HEK293 (cell line): Measurements from ENCODE around the gene CDH26.

Experiments
- CTCF ChIA-PET: fragments of 350-600 bp; formaldehyde crosslinking; extraction: SDS; loops from one replicate; lab custom pipeline; 2021; ENCODE audit warnings: antibody characterized with exemption; lab: Yijun Ruan, JAX
- POLR2A ChIA-PET: fragments of 300-600 bp; formaldehyde crosslinking; extraction: SDS; loops from one replicate; lab custom pipeline; 2020; ENCODE audit warnings: antibody characterized with exemption, inconsistent platforms; lab: Yijun Ruan, JAX
- H3K27ac ChIP-seq: fragments of 200-500 bp; sonication (Bioruptor generic); 2 replicates; pipeline ENCODE4 v1.5.1; 2014; ENCODE audit warnings: low read depth, low read length, control low read depth, inconsistent platforms; ENCODE audit errors: extremely low read depth
- H3K36me3 ChIP-seq, 2 experiments: fragments of 200-500 bp in 1 of 2; sonication (Bioruptor generic) in 1 of 2; 1 replicate in 1 of 2; 2 replicates in 1 of 2; pipeline ENCODE4 v1.5.1; 2014 to 2017; ENCODE audit warnings: inconsistent platforms in 2 of 2, low read length in 2 of 2; ENCODE audit not compliant: control insufficient read depth in 2 of 2, insufficient read depth in 1 of 2
- H3K4me1 ChIP-seq: fragments of 200-500 bp; sonication (Bioruptor generic); 2 replicates; pipeline ENCODE4 v1.5.1; 2014; ENCODE audit warnings: mild to moderate bottlenecking, low read length, inconsistent platforms; ENCODE audit not compliant: control insufficient read depth, insufficient read depth
- H3K4me3 ChIP-seq: 2 replicates; pipeline ENCODE4 v1.5.1; 2011; ENCODE audit warnings: low read depth, mild to moderate bottlenecking, control low read depth, low read length, moderate library complexity
- H3K9me3 ChIP-seq: fragments of 200-500 bp; sonication (Bioruptor generic); 2 replicates; pipeline ENCODE4 v1.5.1; 2014; ENCODE audit warnings: low read depth, low read length, inconsistent platforms; ENCODE audit not compliant: control insufficient read depth, insufficient read depth
- GLI2 ChIP-seq: fragments of 450-650 bp; formaldehyde crosslinking; IDR thresholded peaks from 2 replicates; pipeline ENCODE4; 2017; ENCODE audit warnings: missing biosample characterization, missing genetic modification characterization, low read depth, borderline replicate concordance
- GLIS1 ChIP-seq: fragments of 450-650 bp; formaldehyde crosslinking; IDR thresholded peaks from 2 replicates; pipeline ENCODE4 v1.5.1; 2016; ENCODE audit warnings: missing biosample characterization, missing genetic modification characterization
- GLIS2 ChIP-seq: fragments of 450-650 bp; formaldehyde crosslinking; IDR thresholded peaks from 2 replicates; pipeline ENCODE4 v1.5.1; 2016; ENCODE audit warnings: missing biosample characterization, missing genetic modification characterization
- KLF7 ChIP-seq: fragments of 450-650 bp; formaldehyde crosslinking; IDR thresholded peaks from 2 replicates; pipeline ENCODE4 v1.5.1; 2016; ENCODE audit warnings: missing biosample characterization, missing genetic modification characterization, borderline replicate concordance
- TCF7L2 ChIP-seq: IDR thresholded peaks from 2 replicates; pipeline ENCODE4 v1.6.1; 2011; ENCODE audit warnings: low read depth, mild to moderate bottlenecking, inconsistent platforms, low read length, moderate library complexity, borderline replicate concordance
- ZFP69B ChIP-seq: fragments of 450-650 bp; formaldehyde crosslinking; IDR thresholded peaks from 2 replicates; pipeline ENCODE4 v1.5.1; 2016; ENCODE audit warnings: missing biosample characterization, missing genetic modification characterization
- ZNF16 ChIP-seq: fragments of 450-650 bp; formaldehyde crosslinking; IDR thresholded peaks from 2 replicates; pipeline ENCODE4 v1.5.1; 2016; ENCODE audit warnings: low read depth, missing biosample characterization, missing genetic modification characterization
- ZNF214 ChIP-seq: fragments of 450-650 bp; formaldehyde crosslinking; IDR thresholded peaks from 2 replicates; pipeline ENCODE4 v1.5.1; 2017; ENCODE audit warnings: missing biosample characterization, mild to moderate bottlenecking, missing genetic modification characterization, borderline replicate concordance
- ZNF311 ChIP-seq: fragments of 450-650 bp; formaldehyde crosslinking; IDR thresholded peaks from 2 replicates; pipeline ENCODE4 v1.5.1; 2017; ENCODE audit warnings: missing biosample characterization, missing genetic modification characterization, borderline replicate concordance
- ZNF335 ChIP-seq: fragments of 450-650 bp; formaldehyde crosslinking; conservative IDR thresholded peaks from 2 replicates; pipeline ENCODE4 v1.5.1; 2016; ENCODE audit warnings: missing biosample characterization, missing genetic modification characterization
- ZNF350 ChIP-seq: fragments of 450-650 bp; formaldehyde crosslinking; IDR thresholded peaks from 2 replicates; pipeline ENCODE4 v1.5.0; 2017; ENCODE audit warnings: missing biosample characterization, mild to moderate bottlenecking, missing genetic modification characterization
- ZNF510 ChIP-seq: fragments of 450-650 bp; formaldehyde crosslinking; IDR thresholded peaks from 2 replicates; pipeline ENCODE4 v1.5.1; 2018; ENCODE audit warnings: mild to moderate bottlenecking, missing genetic modification characterization, missing biosample characterization; ENCODE audit not compliant: insufficient replicate concordance
- ZNF600 ChIP-seq: fragments of 450-650 bp; formaldehyde crosslinking; IDR thresholded peaks from 2 replicates; pipeline ENCODE4 v1.5.1; 2016; ENCODE audit warnings: missing biosample characterization, missing genetic modification characterization
- ZNF664 ChIP-seq: fragments of 450-650 bp; formaldehyde crosslinking; IDR thresholded peaks from 2 replicates; pipeline ENCODE4 v1.5.1; 2016; ENCODE audit warnings: missing biosample characterization, missing genetic modification characterization
- ZNF747 ChIP-seq: fragments of 450-650 bp; formaldehyde crosslinking; IDR thresholded peaks from 2 replicates; pipeline ENCODE4 v1.5.1; 2016; ENCODE audit warnings: missing biosample characterization, missing genetic modification characterization
- TF ChIP-seq, protein P1 (sequence below): fragments of 450-650 bp; formaldehyde crosslinking; IDR thresholded peaks from 2 replicates; pipeline ENCODE4 v1.5.1; 2016; ENCODE audit warnings: missing biosample characterization, missing genetic modification characterization
- TF ChIP-seq, protein P2 (sequence below): fragments of 450-650 bp; formaldehyde crosslinking; IDR thresholded peaks from 2 replicates; pipeline ENCODE4 v1.5.1; 2016; ENCODE audit warnings: missing biosample characterization, missing genetic modification characterization
- TF ChIP-seq, protein P3 (sequence below): fragments of 450-650 bp; formaldehyde crosslinking; IDR thresholded peaks from 2 replicates; pipeline ENCODE4 v1.5.1; 2016; ENCODE audit warnings: missing biosample characterization, missing genetic modification characterization, low read depth
- TF ChIP-seq, protein P4 (sequence below): fragments of 450-650 bp; formaldehyde crosslinking; IDR thresholded peaks from 2 replicates; pipeline ENCODE4; 2016; ENCODE audit warnings: missing biosample characterization, missing genetic modification characterization
- TF ChIP-seq, protein P5 (sequence below): fragments of 450-650 bp; formaldehyde crosslinking; IDR thresholded peaks from 2 replicates; pipeline ENCODE4 v1.5.1; 2016; ENCODE audit warnings: missing biosample characterization, missing genetic modification characterization
- TF ChIP-seq, protein P6 (sequence below): fragments of 450-650 bp; formaldehyde crosslinking; optimal IDR thresholded peaks from 2 replicates; pipeline ENCODE3; 2016; ENCODE audit warnings: missing biosample characterization, mild to moderate bottlenecking, missing genetic modification characterization
- TF ChIP-seq, protein P7 (sequence below): fragments of 450-650 bp; formaldehyde crosslinking; IDR thresholded peaks from 2 replicates; pipeline ENCODE4 v1.5.1; 2016; ENCODE audit warnings: missing biosample characterization, missing genetic modification characterization

Gene CDH26

DNA sequence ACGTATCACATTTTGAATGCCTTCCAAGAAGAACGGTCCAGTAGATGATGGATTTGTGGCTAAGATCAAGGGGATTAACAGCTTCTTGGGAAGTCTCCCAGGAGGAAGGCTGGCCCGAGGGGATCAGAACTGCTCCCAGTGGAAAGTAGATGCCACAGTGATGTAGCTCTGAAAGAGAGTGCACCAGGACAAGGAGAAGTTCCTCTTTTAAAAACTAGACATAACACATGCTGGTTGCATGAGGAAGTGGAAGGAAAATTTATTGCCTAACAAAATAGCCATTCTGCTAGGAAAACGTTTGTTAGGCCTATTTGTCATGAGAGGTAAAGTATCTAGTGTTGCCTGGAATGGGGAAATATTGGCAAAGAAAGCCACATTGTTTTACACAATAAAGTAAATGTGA is 87.8 kb downstream of the CDH26 start (continued):
- TF ChIP-seq, protein P1, sequence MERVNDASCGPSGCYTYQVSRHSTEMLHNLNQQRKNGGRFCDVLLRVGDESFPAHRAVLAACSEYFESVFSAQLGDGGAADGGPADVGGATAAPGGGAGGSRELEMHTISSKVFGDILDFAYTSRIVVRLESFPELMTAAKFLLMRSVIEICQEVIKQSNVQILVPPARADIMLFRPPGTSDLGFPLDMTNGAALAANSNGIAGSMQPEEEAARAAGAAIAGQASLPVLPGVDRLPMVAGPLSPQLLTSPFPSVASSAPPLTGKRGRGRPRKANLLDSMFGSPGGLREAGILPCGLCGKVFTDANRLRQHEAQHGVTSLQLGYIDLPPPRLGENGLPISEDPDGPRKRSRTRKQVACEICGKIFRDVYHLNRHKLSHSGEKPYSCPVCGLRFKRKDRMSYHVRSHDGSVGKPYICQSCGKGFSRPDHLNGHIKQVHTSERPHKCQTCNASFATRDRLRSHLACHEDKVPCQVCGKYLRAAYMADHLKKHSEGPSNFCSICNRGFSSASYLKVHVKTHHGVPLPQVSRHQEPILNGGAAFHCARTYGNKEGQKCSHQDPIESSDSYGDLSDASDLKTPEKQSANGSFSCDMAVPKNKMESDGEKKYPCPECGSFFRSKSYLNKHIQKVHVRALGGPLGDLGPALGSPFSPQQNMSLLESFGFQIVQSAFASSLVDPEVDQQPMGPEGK (tag by site-specific recombination) = no peak
- TF ChIP-seq, protein P2, sequence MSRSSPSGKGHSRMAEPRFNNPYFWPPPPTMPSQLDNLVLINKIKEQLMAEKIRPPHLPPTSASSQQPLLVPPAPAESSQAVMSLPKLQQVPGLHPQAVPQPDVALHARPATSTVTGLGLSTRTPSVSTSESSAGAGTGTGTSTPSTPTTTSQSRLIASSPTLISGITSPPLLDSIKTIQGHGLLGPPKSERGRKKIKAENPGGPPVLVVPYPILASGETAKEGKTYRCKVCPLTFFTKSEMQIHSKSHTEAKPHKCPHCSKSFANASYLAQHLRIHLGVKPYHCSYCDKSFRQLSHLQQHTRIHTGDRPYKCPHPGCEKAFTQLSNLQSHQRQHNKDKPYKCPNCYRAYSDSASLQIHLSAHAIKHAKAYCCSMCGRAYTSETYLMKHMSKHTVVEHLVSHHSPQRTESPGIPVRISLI = no peak
- TF ChIP-seq ZNF510 (tag by site-specific recombination) (no peak), ZNF214 (tag by site-specific recombination) (no peak), KLF7 (no peak), ZNF350 (tag by site-specific recombination) (no peak), ZNF600 (tag by site-specific recombination) (no peak), ZNF664 (tag by site-specific recombination) (no peak), GLI2 (tag by site-specific recombination) (no peak), GLIS1 (tag by site-specific recombination) (peak; percentile 76)
- TF ChIP-seq, protein P3, sequence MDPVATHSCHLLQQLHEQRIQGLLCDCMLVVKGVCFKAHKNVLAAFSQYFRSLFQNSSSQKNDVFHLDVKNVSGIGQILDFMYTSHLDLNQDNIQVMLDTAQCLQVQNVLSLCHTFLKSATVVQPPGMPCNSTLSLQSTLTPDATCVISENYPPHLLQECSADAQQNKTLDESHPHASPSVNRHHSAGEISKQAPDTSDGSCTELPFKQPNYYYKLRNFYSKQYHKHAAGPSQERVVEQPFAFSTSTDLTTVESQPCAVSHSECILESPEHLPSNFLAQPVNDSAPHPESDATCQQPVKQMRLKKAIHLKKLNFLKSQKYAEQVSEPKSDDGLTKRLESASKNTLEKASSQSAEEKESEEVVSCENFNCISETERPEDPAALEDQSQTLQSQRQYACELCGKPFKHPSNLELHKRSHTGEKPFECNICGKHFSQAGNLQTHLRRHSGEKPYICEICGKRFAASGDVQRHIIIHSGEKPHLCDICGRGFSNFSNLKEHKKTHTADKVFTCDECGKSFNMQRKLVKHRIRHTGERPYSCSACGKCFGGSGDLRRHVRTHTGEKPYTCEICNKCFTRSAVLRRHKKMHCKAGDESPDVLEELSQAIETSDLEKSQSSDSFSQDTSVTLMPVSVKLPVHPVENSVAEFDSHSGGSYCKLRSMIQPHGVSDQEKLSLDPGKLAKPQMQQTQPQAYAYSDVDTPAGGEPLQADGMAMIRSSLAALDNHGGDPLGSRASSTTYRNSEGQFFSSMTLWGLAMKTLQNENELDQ = no peak
- TF ChIP-seq, protein P4, sequence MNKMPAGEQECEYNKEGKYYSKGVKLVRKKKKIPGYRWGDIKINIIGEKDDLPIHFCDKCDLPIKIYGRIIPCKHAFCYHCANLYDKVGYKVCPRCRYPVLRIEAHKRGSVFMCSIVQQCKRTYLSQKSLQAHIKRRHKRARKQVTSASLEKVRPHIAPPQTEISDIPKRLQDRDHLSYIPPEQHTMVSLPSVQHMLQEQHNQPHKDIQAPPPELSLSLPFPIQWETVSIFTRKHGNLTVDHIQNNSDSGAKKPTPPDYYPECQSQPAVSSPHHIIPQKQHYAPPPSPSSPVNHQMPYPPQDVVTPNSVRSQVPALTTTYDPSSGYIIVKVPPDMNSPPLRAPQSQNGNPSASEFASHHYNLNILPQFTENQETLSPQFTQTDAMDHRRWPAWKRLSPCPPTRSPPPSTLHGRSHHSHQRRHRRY (tag by site-specific recombination) = no peak

DNA sequence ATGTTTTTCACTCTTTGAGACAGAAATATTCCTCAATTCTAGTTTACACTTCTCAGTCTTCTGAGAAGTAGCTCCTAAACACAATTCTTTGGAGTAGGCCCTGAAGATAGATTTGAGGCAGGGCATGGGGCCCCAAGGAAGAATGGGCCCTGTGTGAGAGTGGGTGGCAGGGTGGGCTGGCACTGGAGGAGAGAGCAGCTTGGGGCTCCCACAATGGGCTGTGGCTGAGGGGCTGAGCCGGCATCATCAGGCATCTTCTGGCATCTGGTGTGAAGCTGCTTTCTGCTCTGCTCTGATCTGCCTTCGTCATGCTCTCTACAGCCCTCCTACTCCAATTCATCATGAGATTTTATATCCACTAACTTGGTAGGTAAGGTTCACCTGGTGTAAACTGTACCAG is 88.2 kb downstream of the CDH26 start:
- POLR2A ChIA-PET = no interaction called here
- no peak for TF ChIP-seq ZNF335 (tag by site-specific recombination)
- TF ChIP-seq, protein P5, sequence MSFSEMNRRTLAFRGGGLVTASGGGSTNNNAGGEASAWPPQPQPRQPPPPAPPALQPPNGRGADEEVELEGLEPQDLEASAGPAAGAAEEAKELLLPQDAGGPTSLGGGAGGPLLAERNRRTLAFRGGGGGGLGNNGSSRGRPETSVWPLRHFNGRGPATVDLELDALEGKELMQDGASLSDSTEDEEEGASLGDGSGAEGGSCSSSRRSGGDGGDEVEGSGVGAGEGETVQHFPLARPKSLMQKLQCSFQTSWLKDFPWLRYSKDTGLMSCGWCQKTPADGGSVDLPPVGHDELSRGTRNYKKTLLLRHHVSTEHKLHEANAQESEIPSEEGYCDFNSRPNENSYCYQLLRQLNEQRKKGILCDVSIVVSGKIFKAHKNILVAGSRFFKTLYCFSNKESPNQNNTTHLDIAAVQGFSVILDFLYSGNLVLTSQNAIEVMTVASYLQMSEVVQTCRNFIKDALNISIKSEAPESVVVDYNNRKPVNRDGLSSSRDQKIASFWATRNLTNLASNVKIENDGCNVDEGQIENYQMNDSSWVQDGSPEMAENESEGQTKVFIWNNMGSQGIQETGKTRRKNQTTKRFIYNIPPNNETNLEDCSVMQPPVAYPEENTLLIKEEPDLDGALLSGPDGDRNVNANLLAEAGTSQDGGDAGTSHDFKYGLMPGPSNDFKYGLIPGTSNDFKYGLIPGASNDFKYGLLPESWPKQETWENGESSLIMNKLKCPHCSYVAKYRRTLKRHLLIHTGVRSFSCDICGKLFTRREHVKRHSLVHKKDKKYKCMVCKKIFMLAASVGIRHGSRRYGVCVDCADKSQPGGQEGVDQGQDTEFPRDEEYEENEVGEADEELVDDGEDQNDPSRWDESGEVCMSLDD (tag by site-specific recombination) = no peak
- TF ChIP-seq ZNF16 (tag by site-specific recombination) = no peak
- no peak for TF ChIP-seq GLI2 (tag by site-specific recombination)
- TF ChIP-seq ZNF311 (tag by site-specific recombination) = no peak
- TF ChIP-seq, protein P6, sequence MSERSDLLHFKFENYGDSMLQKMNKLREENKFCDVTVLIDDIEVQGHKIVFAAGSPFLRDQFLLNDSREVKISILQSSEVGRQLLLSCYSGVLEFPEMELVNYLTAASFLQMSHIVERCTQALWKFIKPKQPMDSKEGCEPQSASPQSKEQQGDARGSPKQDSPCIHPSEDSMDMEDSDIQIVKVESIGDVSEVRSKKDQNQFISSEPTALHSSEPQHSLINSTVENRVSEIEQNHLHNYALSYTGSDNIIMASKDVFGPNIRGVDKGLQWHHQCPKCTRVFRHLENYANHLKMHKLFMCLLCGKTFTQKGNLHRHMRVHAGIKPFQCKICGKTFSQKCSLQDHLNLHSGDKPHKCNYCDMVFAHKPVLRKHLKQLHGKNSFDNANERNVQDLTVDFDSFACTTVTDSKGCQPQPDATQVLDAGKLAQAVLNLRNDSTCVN = no peak
- TF ChIP-seq, protein P7, sequence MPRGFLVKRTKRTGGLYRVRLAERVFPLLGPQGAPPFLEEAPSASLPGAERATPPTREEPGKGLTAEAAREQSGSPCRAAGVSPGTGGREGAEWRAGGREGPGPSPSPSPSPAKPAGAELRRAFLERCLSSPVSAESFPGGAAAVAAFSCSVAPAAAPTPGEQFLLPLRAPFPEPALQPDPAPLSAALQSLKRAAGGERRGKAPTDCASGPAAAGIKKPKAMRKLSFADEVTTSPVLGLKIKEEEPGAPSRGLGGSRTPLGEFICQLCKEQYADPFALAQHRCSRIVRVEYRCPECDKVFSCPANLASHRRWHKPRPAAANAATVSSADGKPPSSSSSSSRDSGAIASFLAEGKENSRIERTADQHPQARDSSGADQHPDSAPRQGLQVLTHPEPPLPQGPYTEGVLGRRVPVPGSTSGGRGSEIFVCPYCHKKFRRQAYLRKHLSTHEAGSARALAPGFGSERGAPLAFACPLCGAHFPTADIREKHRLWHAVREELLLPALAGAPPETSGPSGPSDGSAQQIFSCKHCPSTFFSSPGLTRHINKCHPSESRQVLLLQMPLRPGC (tag by site-specific recombination) = no peak
- no peak for TF ChIP-seq ZFP69B
- no peak for TF ChIP-seq ZNF747 (tag by site-specific recombination)
- TF ChIP-seq ZNF600 (tag by site-specific recombination) = no peak
- TF ChIP-seq TCF7L2 = no peak
- TF ChIP-seq GLIS2 = no peak

More for the DNA sequence above, 88.2 kb downstream of the CDH26 start:
- no peak overlapping the region for H3K4me3 ChIP-seq
- no peaks in the 10 kb centered on the region for H3K36me3 ChIP-seq
- H3K4me1 ChIP-seq = no peaks in the 10 kb centered on the region
- CTCF ChIA-PET = interaction anchor here (0.6 to 1.2 kb wide), 3 partner anchors 98 to 1850 kb away, joined by 3 read pairs; no protein-coding TSS in a partner anchor
- no peak overlapping the region for H3K27ac ChIP-seq
- H3K9me3 ChIP-seq = no peaks in the 10 kb centered on the region
